IPS-NIHi11 (cell line): ENCODE measurements around the gene BHMT2.
A peak's percentile ranks its signal among the peaks of the same experiment; 100 is the strongest.

Source experiments
- DNase-seq: peaks from one replicate; pipeline ENCODE4 v3.0.0; 2012; ENCODE audit warnings: mixed read lengths, low spot score

BHMT2 gene

GRCh38 chr5:79070350-79070667 is 742 bp downstream of the BHMT2 start:
- DNase-seq: no peak

- no peak for DNase-seq
Measured at GRCh38 chr5:79074641-79075040, 5.1 kb downstream of the BHMT2 start.

GRCh38 chr5:79075646-79076426 is 6.3 kb downstream of the BHMT2 start:
- no peak for DNase-seq

GRCh38 chr5:79076819-79077218 is 7.3 kb downstream of the BHMT2 start:
- DNase-seq: no peak

- DNase-seq: no peak
Measured at GRCh38 chr5:79077680-79078365, 8.3 kb downstream of the BHMT2 start.

- DNase-seq: no peak
Measured at GRCh38 chr5:79080804-79081203, 11.2 kb downstream of the BHMT2 start.

- DNase-seq: no peak
Measured at GRCh38 chr5:79081779-79082178, 12.2 kb downstream of the BHMT2 start.

- DNase-seq: no peak
Measured at GRCh38 chr5:79086116-79086515, 16.5 kb downstream of the BHMT2 start.

- no peak for DNase-seq
Measured at GRCh38 chr5:79088507-79088906, 18.9 kb downstream of the BHMT2 start.

GRCh38 chr5:79091064-79091463 is 21.5 kb downstream of the BHMT2 start:
- no peak for DNase-seq

GRCh38 chr5:79093762-79094161 is 24.2 kb downstream of the BHMT2 start:
- no peak for DNase-seq

GRCh38 chr5:79105868-79106267 is 36.3 kb downstream of the BHMT2 start:
- DNase-seq: no peak

- DNase-seq: no peak
Measured at GRCh38 chr5:79107020-79107796, 37.6 kb downstream of the BHMT2 start.

GRCh38 chr5:79108086-79108485 is 38.5 kb downstream of the BHMT2 start:
- no peak for DNase-seq

- no peak for DNase-seq
Measured at GRCh38 chr5:79108792-79109191, 39.2 kb downstream of the BHMT2 start.

- peak; percentile 66 for DNase-seq
Measured at GRCh38 chr5:79109527-79110492, 40.2 kb downstream of the BHMT2 start.

- peak; percentile 51 for DNase-seq
Measured at GRCh38 chr5:79111387-79111959, 41.9 kb downstream of the BHMT2 start, which contains the start of gene BHMT. Gene BHMT (plus strand): TSS chr5:79111809. CDS start chr5:79111886, 77 bp downstream.

- no peak for DNase-seq
Measured at GRCh38 chr5:79111960-79112702, 42.6 kb downstream of the BHMT2 start.

GRCh38 chr5:79112703-79113058 is 43.1 kb downstream of the BHMT2 start:
- no peak for DNase-seq

- no peak for DNase-seq
Measured at GRCh38 chr5:79119486-79119885, 49.9 kb downstream of the BHMT2 start.

- no peak for DNase-seq
Measured at GRCh38 chr5:79120221-79120620, 50.7 kb downstream of the BHMT2 start.
